ENCODE measurements around the gene DNAH1. TPM values are rescaled to one million over a fixed set of nuclear protein-coding genes. Genes with fewer than 3 reads are reported as not detected.

DNAH1 gene
- total RNA-seq, 1 experiment from 2014 or later = 5.5 TPM

GRCh38 chr3:52349131-52349530 is 33.0 kb downstream of the DNAH1 start:
- RAD21 ChIA-PET (ENCODE audit: low non-redundant PET in 1 of 2, low total read pairs in 2 of 2, uncharacterized antibody in 2 of 2, unreplicated experiment in 2 of 2) = no interaction called here
- Histone ChIP-seq H2AFZ (ENCODE audit: low read depth, low read length, poor library complexity, severe bottlenecking) (no peak overlapping the region), H3K9ac (ENCODE audit: low read length) (no peak overlapping the region), H3K79me2 (ENCODE audit: insufficient read depth, low read length) (no peaks in the 10 kb centered on the region), H3K4me3 (replicated peaks in 1 of 2; ENCODE audit: low read depth in 1 of 2, low read length in 2 of 2) (no peak overlapping the region), H3K4me2 (ENCODE audit: low read length) (no peak overlapping the region), H3K36me3 (ENCODE audit: control insufficient read depth in 1 of 2, insufficient read depth in 2 of 2, low read length in 2 of 2) (no peaks in the 10 kb centered on the region), H3K9me3 (ENCODE audit: control insufficient read depth in 1 of 2, insufficient read depth in 1 of 2, low read depth in 1 of 2, low read length in 2 of 2) (no peaks in the 10 kb centered on the region), H3K9me2 (ENCODE audit: insufficient read depth) (no peaks in the 10 kb centered on the region), H3K27me3 (ENCODE audit: insufficient read depth, low read length) (no peaks in the 10 kb centered on the region), H3K4me1 (ENCODE audit: control insufficient read depth in 1 of 2, insufficient read depth in 2 of 2, low read length in 2 of 2) (peaks cover 0 to 5% of the 10 kb centered on the region in 2 experiments; a peak in 1 of 4 replicates), H3K27ac (ENCODE audit: low read depth, low read length) (no peak overlapping the region), H4K20me1 (ENCODE audit: insufficient read depth) (no peaks in the 10 kb centered on the region)
- no TSS peak for BruUV-seq (replicated peaks)
- no peak for DNase-seq (ENCODE audit: low read depth, low spot score)
- no peak for ATAC-seq
- TF ChIP-seq REST (IDR thresholded peaks at IDR 0.05; ENCODE audit: low read depth) = no peak
- no peak for TF ChIP-seq TCF7L2 (IDR thresholded peaks at IDR 0.05; ENCODE audit: borderline replicate concordance, extremely low read depth, insufficient read depth, insufficient read length)
- no peak for TF ChIP-seq SP1 (IDR thresholded peaks at IDR 0.05; ENCODE audit: low read depth)
- no peak for TF ChIP-seq CBX3 (IDR thresholded peaks at IDR 0.05; ENCODE audit: low read depth)
- no peak for TF ChIP-seq POLR2AphosphoS5 (IDR thresholded peaks at IDR 0.05; ENCODE audit: low read depth, low read length)
- TF ChIP-seq ATF3 (IDR thresholded peaks at IDR 0.05) = no peak
- TF ChIP-seq ZBTB33 (IDR thresholded peaks at IDR 0.05; ENCODE audit: extremely low read depth, insufficient replicate concordance, low read length) = no peak
- no peak for TF ChIP-seq ZFX (IDR thresholded peaks at IDR 0.05)
- no peak for TF ChIP-seq POLR2A (IDR thresholded peaks at IDR 0.05; ENCODE audit: borderline replicate concordance, extremely low read depth, insufficient read depth, insufficient read length)
- TF ChIP-seq CTCF (IDR thresholded peaks at IDR 0.05 in 2 of 3, conservative IDR thresholded peaks at IDR 0.05 in 1 of 3; ENCODE audit: borderline replicate concordance in 1 of 3, insufficient read depth in 1 of 3, low read depth in 2 of 3, low read length in 2 of 3) = no peak
- POLR2A ChIA-PET = no interaction called here
- CTCF ChIA-PET = no interaction called here
- intact Hi-C loops (cut with micrococcal nuclease) = no loop called here
